ENCODE results near the gene SLC25A13.

SLC25A13 gene

DNA sequence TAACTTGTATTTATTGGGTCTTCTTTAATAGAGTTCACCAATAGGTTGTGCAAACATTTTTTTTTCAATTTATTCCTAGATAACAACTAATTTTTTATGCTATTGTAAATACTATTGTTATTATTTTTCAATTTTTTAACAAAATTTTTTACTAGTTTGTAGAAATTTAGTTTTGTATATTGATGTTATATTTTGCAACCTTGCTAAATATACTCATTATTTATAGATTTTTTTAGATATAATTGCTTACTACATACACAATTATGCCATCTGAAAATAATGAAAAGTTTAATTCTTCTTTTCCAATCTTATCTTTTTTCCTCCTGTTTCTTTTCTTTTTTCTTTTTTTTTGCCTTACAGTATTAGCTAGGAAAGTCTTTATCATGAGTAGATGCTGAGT lies 216.9 kb downstream of the SLC25A13 start:
- Histone ChIP-seq H3K36me3 (ENCODE audit: insufficient read depth, low read length) (no peaks in the 10 kb centered on the region), H3K9ac (ENCODE audit: low read depth, low read length) (no peak overlapping the region), H3K9me3 (ENCODE audit: control insufficient read depth, insufficient read depth, low read length) (no peaks in the 10 kb centered on the region), H3K4me1 (ENCODE audit: insufficient read depth, low read length) (no peaks in the 10 kb centered on the region)

DNA sequence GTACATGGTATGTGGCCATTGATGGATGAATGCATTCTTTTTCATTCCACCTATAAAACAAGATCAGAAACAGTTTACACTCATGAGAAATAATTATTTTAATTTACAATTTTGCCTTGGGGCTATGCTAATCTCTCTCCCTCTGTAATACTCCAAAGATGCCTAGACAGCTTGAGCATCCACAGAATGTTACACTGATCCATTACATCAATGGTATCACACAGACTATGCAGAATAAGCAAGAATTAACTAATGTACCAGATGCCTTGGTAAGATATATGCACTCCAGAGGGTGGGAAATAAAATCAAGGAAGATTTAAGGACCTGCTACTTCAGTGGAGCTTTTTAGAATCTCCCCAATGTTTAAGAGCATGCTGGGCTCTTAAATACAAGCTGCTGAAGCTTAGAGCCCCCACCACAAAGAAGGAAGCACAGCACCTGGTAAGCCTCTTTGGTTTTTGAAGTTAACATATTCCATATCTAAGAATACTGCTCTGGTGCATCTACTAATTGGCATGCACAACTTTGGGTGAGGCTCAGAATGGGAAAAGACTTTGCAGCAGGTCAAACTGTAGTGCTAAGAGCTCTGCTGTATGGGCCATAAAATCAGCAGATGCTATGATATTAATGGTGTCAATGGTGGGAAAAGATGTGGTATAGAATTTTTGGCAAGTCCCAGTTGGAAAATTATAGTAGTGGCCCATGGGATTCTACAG lies 219.6 kb downstream of the SLC25A13 start:
- no peaks in the 10 kb centered on the region for H3K36me3 ChIP-seq (ENCODE audit: insufficient read depth, low read length)
- no peaks in the 10 kb centered on the region for H3K9me3 ChIP-seq (ENCODE audit: control insufficient read depth, insufficient read depth, low read length)
- H3K4me1 ChIP-seq (ENCODE audit: insufficient read depth, low read length): no peaks in the 10 kb centered on the region
- no peak overlapping the region for H3K9ac ChIP-seq (ENCODE audit: low read depth, low read length)

- Histone ChIP-seq H3K9me3 (ENCODE audit: control insufficient read depth, insufficient read depth, low read length) (no peaks in the 10 kb centered on the region), H3K9ac (ENCODE audit: low read depth, low read length) (no peak overlapping the region), H3K4me1 (ENCODE audit: insufficient read depth, low read length) (no peaks in the 10 kb centered on the region), H3K36me3 (ENCODE audit: insufficient read depth, low read length) (no peaks in the 10 kb centered on the region)
These were observed 221.2 kb downstream of the SLC25A13 start for GRCh38 chr7:96100737-96101136.

DNA sequence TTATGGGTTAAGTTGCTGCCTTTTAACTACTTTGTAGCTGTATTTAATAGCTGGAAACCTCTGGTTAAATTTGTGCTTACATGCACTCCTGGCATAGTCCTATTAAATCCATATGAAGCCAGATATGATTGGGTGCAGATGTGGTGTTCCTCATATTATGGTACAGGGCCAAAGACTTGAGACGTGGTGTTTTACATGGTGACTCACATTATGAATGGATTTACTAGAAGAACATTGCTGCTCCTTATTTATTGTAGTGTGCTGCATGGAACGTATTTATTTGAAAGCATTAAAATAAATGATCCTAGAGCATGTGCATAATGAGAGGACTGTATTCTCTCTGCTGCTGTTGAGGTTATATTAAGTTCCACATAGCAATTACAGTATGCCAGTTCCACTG lies 224.1 kb downstream of the SLC25A13 start:
- no peak overlapping the region for H3K9ac ChIP-seq (ENCODE audit: low read depth, low read length)
- H3K36me3 ChIP-seq (ENCODE audit: insufficient read depth, low read length): no peaks in the 10 kb centered on the region
- H3K9me3 ChIP-seq (ENCODE audit: control insufficient read depth, insufficient read depth, low read length): no peaks in the 10 kb centered on the region

GRCh38 chr7:96093435-96093834 lies 228.5 kb downstream of the SLC25A13 start:
- H3K9ac ChIP-seq (ENCODE audit: low read depth, low read length): no peak overlapping the region

More for the DNA sequence above, 224.1 kb downstream of the SLC25A13 start:
- no peaks in the 10 kb centered on the region for H3K4me1 ChIP-seq (ENCODE audit: insufficient read depth, low read length)

DNA sequence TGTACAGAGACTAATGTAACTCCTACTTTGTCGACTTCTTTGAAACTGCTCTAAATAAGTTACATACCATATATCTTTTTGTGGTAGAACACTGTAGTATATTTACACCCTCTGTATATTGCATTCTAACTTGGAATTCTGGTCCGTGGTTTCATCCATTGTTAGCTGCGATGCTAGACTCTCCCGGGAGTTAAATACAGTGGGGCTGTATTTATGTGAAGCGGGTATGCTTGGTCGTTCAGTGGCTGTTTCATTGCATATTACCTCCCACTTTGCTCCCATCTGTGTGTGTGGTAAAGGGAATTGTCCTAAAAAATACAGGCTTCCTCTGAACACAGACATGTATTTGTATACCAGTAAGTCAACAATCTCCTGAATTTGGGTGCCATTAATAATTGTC lies 231.1 kb downstream of the SLC25A13 start:
- Histone ChIP-seq H3K9me3 (ENCODE audit: control insufficient read depth, insufficient read depth, low read length) (no peaks in the 10 kb centered on the region), H3K4me1 (ENCODE audit: insufficient read depth, low read length) (no peaks in the 10 kb centered on the region), H3K9ac (ENCODE audit: low read depth, low read length) (no peak overlapping the region), H3K36me3 (ENCODE audit: insufficient read depth, low read length) (no peaks in the 10 kb centered on the region)

More at GRCh38 chr7:96093435-96093834, 228.5 kb downstream of the SLC25A13 start:
- H3K36me3 ChIP-seq (ENCODE audit: insufficient read depth, low read length): no peaks in the 10 kb centered on the region
- no peaks in the 10 kb centered on the region for H3K9me3 ChIP-seq (ENCODE audit: control insufficient read depth, insufficient read depth, low read length)
- H3K4me1 ChIP-seq (ENCODE audit: insufficient read depth, low read length): no peaks in the 10 kb centered on the region

DNA sequence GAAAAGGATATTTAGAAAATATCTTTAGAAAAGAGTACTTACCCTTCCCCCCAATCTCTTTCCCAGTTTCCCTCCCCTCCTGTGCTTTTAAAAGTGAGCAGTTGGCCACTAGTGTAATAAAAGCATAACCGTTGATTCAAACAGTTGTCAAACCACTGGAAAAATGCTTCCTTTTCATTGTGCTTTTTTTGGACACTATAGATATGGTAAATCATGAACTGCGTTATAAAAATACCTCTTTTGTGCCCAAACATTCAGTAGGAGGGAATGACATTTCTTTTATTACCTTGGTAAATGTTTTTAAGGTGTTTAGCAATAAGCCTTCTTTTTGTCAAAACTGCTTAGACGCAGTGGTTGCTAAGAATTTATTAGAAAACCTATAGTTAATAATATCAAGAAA lies 232.4 kb downstream of the SLC25A13 start:
- Histone ChIP-seq H3K9ac (ENCODE audit: low read depth, low read length) (no peak overlapping the region), H3K36me3 (ENCODE audit: insufficient read depth, low read length) (no peaks in the 10 kb centered on the region), H3K4me1 (ENCODE audit: insufficient read depth, low read length) (no peaks in the 10 kb centered on the region), H3K9me3 (ENCODE audit: control insufficient read depth, insufficient read depth, low read length) (no peaks in the 10 kb centered on the region)

- H3K9ac ChIP-seq (ENCODE audit: low read depth, low read length): no peak overlapping the region
- H3K36me3 ChIP-seq (ENCODE audit: insufficient read depth, low read length): no peaks in the 10 kb centered on the region
- H3K9me3 ChIP-seq (ENCODE audit: control insufficient read depth, insufficient read depth, low read length): no peaks in the 10 kb centered on the region
- H3K4me1 ChIP-seq (ENCODE audit: insufficient read depth, low read length): no peaks in the 10 kb centered on the region
These were observed 233.3 kb downstream of the SLC25A13 start for GRCh38 chr7:96088579-96088978.

- Histone ChIP-seq H3K9ac (ENCODE audit: low read depth, low read length) (no peak overlapping the region), H3K4me1 (ENCODE audit: insufficient read depth, low read length) (no peaks in the 10 kb centered on the region), H3K36me3 (ENCODE audit: insufficient read depth, low read length) (no peaks in the 10 kb centered on the region), H3K9me3 (ENCODE audit: control insufficient read depth, insufficient read depth, low read length) (no peaks in the 10 kb centered on the region)
These were observed 235.9 kb downstream of the SLC25A13 start for GRCh38 chr7:96085953-96086352.

DNA sequence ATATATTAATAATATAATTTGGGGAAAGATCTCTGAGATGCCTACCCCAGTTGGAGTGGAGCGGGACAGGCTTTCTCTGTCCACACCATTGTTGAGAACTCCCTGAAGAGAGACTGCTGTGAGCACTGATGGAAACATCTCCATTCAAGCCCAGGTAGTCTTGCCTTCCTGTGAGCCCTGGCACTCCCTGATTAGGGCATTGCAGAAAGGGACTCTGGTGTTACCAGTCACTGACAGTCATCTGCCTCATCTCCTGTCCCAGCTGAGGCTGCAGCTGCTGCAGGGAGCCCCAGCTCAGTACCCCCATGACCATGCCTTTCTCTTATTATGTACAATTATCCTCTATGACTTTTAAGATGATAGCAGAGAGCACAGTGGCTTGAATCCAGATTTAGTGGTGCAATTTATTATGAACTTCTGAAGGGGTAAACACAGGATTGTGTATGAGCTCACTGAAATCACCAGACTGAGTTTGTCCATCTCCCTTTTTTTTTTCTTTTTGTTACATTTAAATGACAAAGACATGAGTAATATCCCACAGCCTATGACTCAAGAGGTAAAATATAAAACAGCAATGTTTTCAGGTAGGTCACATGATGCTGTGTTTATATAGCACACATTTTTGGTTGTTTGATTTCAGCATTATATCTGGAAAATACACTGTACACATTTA lies 236.9 kb downstream of the SLC25A13 start:
- H3K9ac ChIP-seq (ENCODE audit: low read depth, low read length): no peak overlapping the region
- no peaks in the 10 kb centered on the region for H3K4me1 ChIP-seq (ENCODE audit: insufficient read depth, low read length)
- H3K36me3 ChIP-seq (ENCODE audit: insufficient read depth, low read length): no peaks in the 10 kb centered on the region
- no peaks in the 10 kb centered on the region for H3K9me3 ChIP-seq (ENCODE audit: control insufficient read depth, insufficient read depth, low read length)

DNA sequence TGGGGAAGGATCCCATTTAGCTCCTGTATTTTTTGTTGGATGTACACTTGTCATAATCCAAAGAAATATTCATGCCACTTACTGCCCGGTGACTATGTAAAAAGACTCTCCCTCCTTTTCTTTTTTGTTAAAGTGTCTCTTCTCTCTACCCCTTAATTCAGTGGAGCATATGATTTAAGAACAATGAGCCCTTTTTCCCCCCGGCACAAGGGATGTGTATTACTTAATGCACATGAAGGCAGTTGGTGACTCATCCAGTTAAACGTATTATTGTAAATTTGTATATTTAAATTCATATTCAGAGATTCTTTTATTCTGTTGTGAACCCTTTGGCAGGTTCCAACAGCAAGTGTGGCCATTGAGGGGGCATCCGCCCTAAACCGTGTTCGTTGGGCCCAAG lies 241.9 kb downstream of the SLC25A13 start:
- no peaks in the 10 kb centered on the region; the same call in 1 of the 2 replicates for H3K4me1 ChIP-seq (ENCODE audit: insufficient read depth, low read length)
- H3K9me3 ChIP-seq (ENCODE audit: control insufficient read depth, insufficient read depth, low read length): no peaks in the 10 kb centered on the region
- no peaks in the 10 kb centered on the region for H3K36me3 ChIP-seq (ENCODE audit: insufficient read depth, low read length)
- H3K9ac ChIP-seq (ENCODE audit: low read depth, low read length): no peak overlapping the region

DNA sequence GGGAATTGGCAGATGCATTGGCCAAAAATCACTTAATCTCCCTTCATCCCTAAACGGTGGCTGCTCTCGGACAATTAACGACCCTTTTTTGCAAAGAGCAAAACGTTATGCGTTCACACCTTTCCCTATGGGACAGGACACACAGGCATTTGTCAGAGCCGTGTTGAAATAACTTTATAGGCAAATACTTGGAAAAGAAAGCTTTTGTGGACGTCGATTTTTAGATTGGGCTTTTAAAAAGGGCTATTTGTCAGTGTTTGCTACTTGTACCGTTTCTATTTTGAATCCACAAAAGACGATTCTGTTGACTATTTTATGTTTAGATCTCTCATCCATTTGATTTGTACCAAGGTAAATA lies 245.6 kb downstream of the SLC25A13 start:
- no peaks in the 10 kb centered on the region for H3K36me3 ChIP-seq (ENCODE audit: insufficient read depth, low read length)
- peak overlapping the region; percentile 64; the same call in 1 of the 2 replicates for H3K9ac ChIP-seq (ENCODE audit: low read depth, low read length)
- H3K4me1 ChIP-seq (ENCODE audit: insufficient read depth, low read length): no peaks in the 10 kb centered on the region; the same call in 1 of the 2 replicates
- no peaks in the 10 kb centered on the region for H3K9me3 ChIP-seq (ENCODE audit: control insufficient read depth, insufficient read depth, low read length)

DNA sequence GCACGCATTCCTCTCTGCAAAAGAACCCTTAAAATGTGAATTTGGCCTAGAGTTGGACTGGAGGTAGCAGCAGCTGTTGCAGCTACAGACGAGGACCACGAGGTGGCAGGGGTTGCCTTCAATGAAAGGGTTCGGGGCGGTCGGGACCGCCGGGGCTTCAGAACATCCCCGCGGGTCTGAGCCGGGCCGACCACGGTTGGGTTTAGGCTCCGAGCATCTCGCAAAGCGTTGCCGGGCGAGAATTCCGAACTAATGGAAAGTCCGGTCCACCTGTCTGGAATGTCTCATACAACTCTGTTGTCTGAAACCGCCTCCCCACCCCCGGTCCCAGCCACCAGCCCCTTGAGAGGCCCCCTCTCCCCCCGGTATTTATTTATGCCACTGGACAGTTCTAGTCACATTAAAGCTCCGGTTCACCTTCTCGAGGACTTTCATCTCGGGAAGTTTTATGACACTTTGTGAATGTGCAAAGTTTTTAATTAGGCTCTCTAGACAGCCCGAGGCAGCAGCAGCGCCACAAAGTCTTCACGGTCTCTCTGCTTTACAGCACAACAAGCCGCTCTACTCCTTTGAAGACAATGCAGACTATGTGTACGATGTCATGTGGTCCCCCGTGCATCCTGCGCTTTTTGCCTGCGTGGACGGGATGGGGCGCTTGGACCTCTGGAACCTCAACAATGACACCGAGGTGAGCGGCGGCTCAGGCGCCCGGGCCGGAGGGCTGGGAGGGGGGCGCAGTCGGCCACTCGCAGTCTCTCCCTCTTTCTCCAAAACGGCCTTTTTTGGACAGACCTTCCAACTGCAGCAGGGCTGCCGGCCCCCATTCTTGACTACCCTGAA lies 246.2 kb downstream of the SLC25A13 start:
- Histone ChIP-seq H3K36me3 (ENCODE audit: insufficient read depth, low read length) (no peaks in the 10 kb centered on the region), H3K4me1 (ENCODE audit: insufficient read depth, low read length) (no peaks in the 10 kb centered on the region; the same call in 1 of the 2 replicates), H3K9ac (ENCODE audit: low read depth, low read length) (peak overlapping the region; percentile 64; the same call in 1 of the 2 replicates), H3K9me3 (ENCODE audit: control insufficient read depth, insufficient read depth, low read length) (no peaks in the 10 kb centered on the region)

- no peak overlapping the region for H3K9ac ChIP-seq (ENCODE audit: low read depth, low read length)
- H3K4me1 ChIP-seq (ENCODE audit: insufficient read depth, low read length): no peaks in the 10 kb centered on the region; the same call in 1 of the 2 replicates
- H3K36me3 ChIP-seq (ENCODE audit: insufficient read depth, low read length): no peaks in the 10 kb centered on the region
- H3K9me3 ChIP-seq (ENCODE audit: control insufficient read depth, insufficient read depth, low read length): no peaks in the 10 kb centered on the region
These were observed 247.0 kb downstream of the SLC25A13 start for GRCh38 chr7:96074871-96075270.

Data from ES-I3 (cell line).